Right lobe of liver (tissue), 4 donors: ENCODE results near the gene HS3ST3B1.

ENCODE experiments used
- POLR2A ChIP-seq: fragments of 450-650 bp; IDR thresholded peaks from one replicate; pipeline ENCODE4 v1.6.1; 2017; ENCODE audit warnings: antibody characterized with exemption, mild to moderate bottlenecking
- TF ChIP-seq, protein P1 (sequence below), 4 donors: fragments of 200-600 bp in 3 of 4; fragments of 450-650 bp in 1 of 4; IDR thresholded peaks; one replicate each; pipeline versions ENCODE4 v1.5.1 to v1.8.0; 2016 to 2022; ENCODE audit warnings: antibody characterized with exemption in 4 of 4, mild to moderate bottlenecking in 2 of 4
- donor health status: DM: no; HTN: no; CAD: no.
- donor health status: DM: no; HTN: no; CAD: no.
- donor health status: DM: no; HTN: yes; CAD: no.

DNA sequence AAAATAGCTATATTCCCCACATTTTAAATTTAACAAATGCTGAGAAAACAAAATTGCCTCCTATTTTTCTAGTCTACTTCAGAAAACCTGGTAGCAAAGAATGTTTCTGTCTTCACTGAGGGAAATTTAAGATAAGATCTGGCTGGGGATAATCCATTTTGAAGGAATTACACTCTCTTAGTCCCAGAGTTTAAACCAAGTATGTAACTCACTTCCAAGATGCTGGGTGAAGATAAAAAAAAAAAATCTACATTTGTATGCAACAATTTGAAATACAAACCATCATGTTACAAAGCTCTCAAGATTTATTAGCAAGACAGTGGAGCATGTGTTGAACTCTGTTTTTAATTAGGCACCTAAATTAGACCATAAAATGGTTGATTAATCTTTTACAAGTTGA is 5.7 kb downstream of the HS3ST3B1 start:
- TF ChIP-seq, protein P1, sequence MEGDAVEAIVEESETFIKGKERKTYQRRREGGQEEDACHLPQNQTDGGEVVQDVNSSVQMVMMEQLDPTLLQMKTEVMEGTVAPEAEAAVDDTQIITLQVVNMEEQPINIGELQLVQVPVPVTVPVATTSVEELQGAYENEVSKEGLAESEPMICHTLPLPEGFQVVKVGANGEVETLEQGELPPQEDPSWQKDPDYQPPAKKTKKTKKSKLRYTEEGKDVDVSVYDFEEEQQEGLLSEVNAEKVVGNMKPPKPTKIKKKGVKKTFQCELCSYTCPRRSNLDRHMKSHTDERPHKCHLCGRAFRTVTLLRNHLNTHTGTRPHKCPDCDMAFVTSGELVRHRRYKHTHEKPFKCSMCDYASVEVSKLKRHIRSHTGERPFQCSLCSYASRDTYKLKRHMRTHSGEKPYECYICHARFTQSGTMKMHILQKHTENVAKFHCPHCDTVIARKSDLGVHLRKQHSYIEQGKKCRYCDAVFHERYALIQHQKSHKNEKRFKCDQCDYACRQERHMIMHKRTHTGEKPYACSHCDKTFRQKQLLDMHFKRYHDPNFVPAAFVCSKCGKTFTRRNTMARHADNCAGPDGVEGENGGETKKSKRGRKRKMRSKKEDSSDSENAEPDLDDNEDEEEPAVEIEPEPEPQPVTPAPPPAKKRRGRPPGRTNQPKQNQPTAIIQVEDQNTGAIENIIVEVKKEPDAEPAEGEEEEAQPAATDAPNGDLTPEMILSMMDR (IDR thresholded peaks at IDR 0.05) = no peak
- TF ChIP-seq POLR2A = no peak
